Astrocyte (in vitro differentiated cells and primary cell): Measurements from ENCODE around the gene PLD4.

ENCODE experiments used
- CTCF ChIP-seq: IDR thresholded peaks from 2 replicates; pipeline ENCODE4 v1.5.1; 2011; ENCODE audit warnings: low read depth, mild to moderate bottlenecking, inconsistent platforms, low read length, moderate library complexity; ENCODE audit not compliant: insufficient read depth
- EZH2 ChIP-seq: IDR thresholded peaks from 2 replicates; pipeline ENCODE4 v1.6.1; 2012; ENCODE audit warnings: mild to moderate bottlenecking, low read length, inconsistent platforms; ENCODE audit not compliant: insufficient read depth

- TF ChIP-seq CTCF (no peak), EZH2 (no peak)
Observed at GRCh38 chr14:104875811-104876210, 48.9 kb upstream of the PLD4 start.
